Right renal pelvis (tissue), 4 donors: ENCODE data around the gene DRD5. TPM values are rescaled to one million over a fixed set of nuclear protein-coding genes. Genes with fewer than 3 reads are reported as not detected.
"Not testable (repeated sequence)": the region's sequence is repeated elsewhere in the genome, so short reads cannot be mapped to it uniquely, and the experiment has no call there.

Experiments
- DNase-seq, 4 donors: peaks; one replicate each; pipeline ENCODE4 v3.0.0-alpha.2; 2013; ENCODE audit warnings: low read depth in 4 of 4, low spot score in 3 of 4, missing footprints in 1 of 4
- polyA plus RNA-seq, 4 donors: library from polyadenylated mRNA; unstranded; fragments of 120-200 nt; gene quantifications; one replicate each; pipeline ENCODE4 v1.2.1, GENCODE V29; 2013; ENCODE audit not compliant: insufficient read length in 4 of 4

DRD5 gene
- under 1 TPM; 0.53 to 0.73 (median 0.65) TPM for polyA plus RNA-seq

GRCh38 chr4:9781343-9782135 lies at the start of gene DRD5:
Gene DRD5 (plus strand): TSS chr4:9781634. CDS start chr4:9782030, 396 bp downstream.
- DNase-seq: peak in 1 of 4 donors; percentile 7

GRCh38 chr4:9732256-9732655 lies 49.2 kb upstream of the DRD5 start:
- DNase-seq: not testable (repeated sequence)

- DNase-seq: no peak
Observed at GRCh38 chr4:9735515-9735914, 45.9 kb upstream of the DRD5 start.

- not testable (repeated sequence) for DNase-seq
Observed at GRCh38 chr4:9737280-9737679, 44.2 kb upstream of the DRD5 start.

GRCh38 chr4:9743789-9744188 lies 37.6 kb upstream of the DRD5 start:
- not testable (repeated sequence) for DNase-seq

- DNase-seq: no peak
Observed at GRCh38 chr4:9745782-9746181, 35.7 kb upstream of the DRD5 start.

- no peak for DNase-seq
Observed at GRCh38 chr4:9758641-9759317, 22.7 kb upstream of the DRD5 start.

GRCh38 chr4:9762823-9763475 lies 18.5 kb upstream of the DRD5 start:
- DNase-seq: peak; percentile 55 to 75 (median 66)

GRCh38 chr4:9764155-9764696 lies 17.2 kb upstream of the DRD5 start:
- no peak for DNase-seq

GRCh38 chr4:9765091-9765490 lies 16.3 kb upstream of the DRD5 start:
- DNase-seq: no peak

GRCh38 chr4:9769321-9769720 lies 12.1 kb upstream of the DRD5 start:
- no peak for DNase-seq

GRCh38 chr4:9771034-9771433 lies 10.4 kb upstream of the DRD5 start:
- DNase-seq: no peak

GRCh38 chr4:9773471-9773870 lies 8.0 kb upstream of the DRD5 start:
- no peak for DNase-seq

- no peak for DNase-seq
Observed at GRCh38 chr4:9782136-9782436, 652 bp downstream of the DRD5 start.

GRCh38 chr4:9785891-9786290 lies 4.5 kb downstream of the DRD5 start:
- not testable (repeated sequence) for DNase-seq

GRCh38 chr4:9792381-9792780 lies 10.9 kb downstream of the DRD5 start:
- DNase-seq: no peak

GRCh38 chr4:9796641-9797040 lies 15.2 kb downstream of the DRD5 start:
- DNase-seq: not testable (repeated sequence)

GRCh38 chr4:9800848-9801247 lies 19.4 kb downstream of the DRD5 start:
- no peak for DNase-seq

GRCh38 chr4:9804918-9805317 lies 23.5 kb downstream of the DRD5 start:
- no peak for DNase-seq

GRCh38 chr4:9808077-9808476 lies 26.6 kb downstream of the DRD5 start:
- DNase-seq: no peak

GRCh38 chr4:9811806-9812205 lies 30.4 kb downstream of the DRD5 start:
- DNase-seq: no peak
